Hematopoietic multipotent progenitor cell (in vitro differentiated cells): Measurements from ENCODE around the gene MDH1B. TPM values are rescaled to one million over a fixed set of nuclear protein-coding genes. Genes with fewer than 3 reads are reported as not detected.

Experiments
- DNase-seq, 3 donors: peaks; one replicate each; pipeline ENCODE4 v3.0.0-alpha.2; 2011 to 2015; ENCODE audit warnings: low read depth in 2 of 3, low spot score in 2 of 3
- small RNA-seq: library from RNA; depleted of rRNA; stranded (forward); fragments of <200 nt; gene quantifications from one replicate; pipeline ENCODE3, GENCODE V24; 2012
- total RNA-seq: library from RNA; depleted of rRNA; stranded (reverse); fragments of >200 nt; gene quantifications from one replicate; pipeline ENCODE4 v1.2.3, GENCODE V29; 2012

The MDH1B gene
- total RNA-seq, 1 donor = 1.3 TPM

DNA sequence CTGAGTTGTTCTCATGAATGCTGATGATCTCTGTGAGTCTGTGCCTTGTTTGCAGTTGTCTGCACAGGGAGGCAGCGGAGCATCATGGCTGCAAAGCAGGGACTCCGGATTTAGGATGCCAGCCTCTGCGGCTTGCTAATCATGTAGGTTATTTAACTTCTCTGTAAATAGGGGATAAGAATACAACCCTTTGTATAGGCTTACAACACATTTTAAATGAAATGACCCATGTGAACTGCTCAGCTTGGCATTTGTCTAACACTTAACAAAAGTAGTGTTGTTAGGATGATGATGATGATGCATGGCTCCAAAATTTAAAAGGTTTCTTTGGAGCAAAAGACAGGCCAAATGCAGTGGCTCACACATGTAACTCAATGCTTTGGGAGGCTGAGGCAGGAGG, 66.3 kb downstream of the MDH1B start:
- no peak for DNase-seq

GRCh38 chr2:206696910-206697309, 68.2 kb downstream of the MDH1B start:
- no peak for DNase-seq

- peak; percentile 22 to 82 (median 68) for DNase-seq
Observed at GRCh38 chr2:206693399-206694137, 71.6 kb downstream of the MDH1B start.

GRCh38 chr2:206692971-206693370, 72.2 kb downstream of the MDH1B start:
- no peak for DNase-seq

- DNase-seq = peak in 1 of 3 donors; percentile 39
Observed at GRCh38 chr2:206688990-206689389, 76.1 kb downstream of the MDH1B start.

- no peak for DNase-seq
Observed at GRCh38 chr2:206688453-206688852, 76.7 kb downstream of the MDH1B start.

Small RNA genes within 50 kb of the gene (small RNA-seq; reads per million reads assigned to genes)
- gene MIR3130-2 (not detected), gene RF00019 (not detected)

Other genes with a start within 250 kb of the MDH1B start
- gene FAM237A, start 122.8 kb downstream of the MDH1B start, total RNA-seq = not detected
- 1.1 TPM for gene DYTN, start 46.9 kb downstream of the MDH1B start, total RNA-seq
- gene FASTKD2, start 278 bp upstream of the MDH1B start, total RNA-seq = 26.7 TPM
- gene CPO, start 174.2 kb upstream of the MDH1B start, total RNA-seq = not detected